GM18499 (cell line): ENCODE results near the gene LRRTM4.

ENCODE experiments used
- ATAC-seq: cut with Tn5 transposase; IDR thresholded peaks from one replicate; pipeline ENCODE4 v1.9.1; 2021; ENCODE audit warnings: moderate number of reproducible peaks; ENCODE audit not compliant: insufficient read depth, unreplicated experiment

Gene LRRTM4

DNA sequence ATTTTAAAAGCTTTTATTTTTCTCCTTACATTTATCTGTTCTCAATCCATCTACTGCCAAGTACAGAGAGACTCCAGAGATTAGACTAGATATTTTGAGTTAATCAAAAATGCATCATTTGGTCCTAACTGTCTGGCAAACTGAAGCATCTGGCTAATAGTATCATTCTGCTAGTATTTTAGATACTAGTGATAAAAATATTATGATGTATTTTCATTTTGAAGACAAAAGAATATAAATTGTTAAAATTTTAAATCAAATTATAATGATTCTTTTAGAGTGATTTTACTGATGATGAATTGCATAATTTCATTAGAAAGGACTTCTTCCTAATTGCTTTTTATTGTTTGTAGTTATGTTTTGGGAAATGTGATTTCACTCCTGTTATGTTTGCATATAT is 584.0 kb downstream of the LRRTM4 start:
- ATAC-seq = no peak

DNA sequence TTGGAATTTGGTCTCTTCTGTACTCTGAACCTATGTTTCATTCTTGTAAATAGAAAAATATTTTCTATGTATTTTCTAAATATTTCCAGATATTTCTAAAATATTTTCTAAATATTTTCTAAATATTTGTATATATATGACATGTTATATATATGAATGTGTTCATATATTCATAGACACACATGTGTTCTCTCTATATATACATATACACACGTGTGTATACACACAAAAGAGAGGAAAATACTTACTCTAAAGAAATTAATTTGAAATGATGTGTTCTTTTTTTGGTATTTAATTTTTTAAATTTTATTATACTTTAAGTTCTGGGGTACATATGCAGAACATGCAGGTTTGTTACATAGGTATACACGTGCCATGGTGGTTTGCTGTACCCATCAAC is 589.6 kb downstream of the LRRTM4 start:
- no peak for ATAC-seq

DNA sequence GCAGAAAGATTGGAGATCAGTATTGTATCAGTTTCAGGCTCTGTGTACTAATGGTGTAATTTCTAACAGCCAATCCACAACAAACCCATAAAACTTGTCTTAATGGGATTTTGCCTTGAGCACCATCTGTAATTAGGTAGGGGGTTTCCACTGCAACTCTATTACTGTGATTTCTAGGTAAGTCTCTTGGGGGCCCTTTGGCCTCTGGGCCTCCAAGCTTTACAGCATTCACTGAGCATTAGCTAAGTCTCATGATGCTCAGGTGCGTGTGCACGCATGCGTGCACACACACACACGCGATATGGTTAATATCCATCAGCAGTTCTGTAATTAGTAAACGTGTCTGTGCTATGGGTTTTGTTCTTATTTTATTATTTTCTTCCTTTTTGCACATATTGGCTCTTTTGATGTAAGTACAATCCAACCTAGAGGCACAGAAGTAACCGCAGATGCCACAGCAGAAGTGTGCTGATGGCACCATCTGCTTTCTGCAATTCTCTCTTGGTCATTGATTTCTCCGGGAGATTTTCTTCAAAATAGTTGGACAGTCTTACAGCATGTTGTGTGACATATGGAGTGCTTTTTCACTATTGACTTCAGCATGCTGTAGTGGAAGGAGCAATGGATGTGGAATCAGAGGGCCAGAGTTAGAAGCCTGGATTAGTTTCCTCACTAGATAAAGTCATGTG is 592.0 kb downstream of the LRRTM4 start:
- ATAC-seq = no peak

DNA sequence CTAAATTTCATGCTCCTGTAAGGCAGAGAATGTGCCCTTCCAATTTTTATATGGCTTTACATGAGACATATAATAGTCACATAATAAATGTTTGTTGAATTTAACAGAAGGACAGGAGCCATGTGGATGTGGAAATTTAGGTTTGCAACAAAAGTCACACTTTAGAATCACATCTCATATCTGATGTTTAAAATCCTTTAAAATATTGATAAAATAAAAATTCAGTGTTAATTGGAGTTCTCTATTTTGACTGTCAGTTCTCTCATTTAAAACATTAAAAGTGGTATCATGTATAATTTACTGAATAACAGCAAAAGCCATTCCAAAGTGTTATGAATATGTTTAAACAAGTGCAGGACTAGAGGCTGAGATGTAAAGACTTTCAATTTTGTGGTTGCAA is 594.1 kb downstream of the LRRTM4 start:
- ATAC-seq = no peak

DNA sequence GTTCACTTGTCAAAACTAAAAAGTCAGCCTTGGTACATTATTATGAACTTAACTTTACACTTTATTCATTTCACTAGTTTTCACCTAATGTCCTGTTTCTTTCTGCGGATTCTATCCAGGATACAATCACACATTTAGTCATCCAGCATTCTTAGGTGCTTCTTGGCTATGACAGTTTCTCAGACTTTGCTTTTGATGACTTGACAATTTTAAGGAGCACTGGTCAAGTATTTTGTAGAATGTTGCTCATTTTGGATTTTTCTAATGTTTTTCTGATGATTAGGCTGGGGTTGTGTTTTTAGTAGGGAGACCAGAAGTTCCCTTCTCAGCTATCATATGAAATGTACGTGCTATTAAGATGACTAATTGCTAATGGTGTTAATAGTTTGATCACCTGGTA is 601.2 kb downstream of the LRRTM4 start:
- ATAC-seq = no peak

DNA sequence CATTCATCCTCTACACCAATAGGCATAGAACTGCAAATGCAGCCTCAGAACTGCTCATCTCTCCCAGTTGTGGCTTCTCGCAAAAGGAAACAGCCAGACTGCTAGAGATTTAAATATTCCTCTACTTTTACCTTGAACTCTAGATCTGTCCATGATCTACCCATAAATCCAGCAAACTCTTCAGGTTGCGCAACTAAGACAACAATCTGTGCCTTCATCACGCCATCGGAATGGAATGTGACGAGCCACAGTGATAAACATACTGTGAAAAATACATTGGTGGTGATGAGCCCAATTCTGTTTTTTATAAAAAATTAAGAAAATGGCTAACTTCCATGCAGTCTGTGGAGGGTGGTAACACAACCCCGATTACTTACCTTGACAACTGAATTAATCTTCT is 626.7 kb downstream of the LRRTM4 start:
- no peak for ATAC-seq

DNA sequence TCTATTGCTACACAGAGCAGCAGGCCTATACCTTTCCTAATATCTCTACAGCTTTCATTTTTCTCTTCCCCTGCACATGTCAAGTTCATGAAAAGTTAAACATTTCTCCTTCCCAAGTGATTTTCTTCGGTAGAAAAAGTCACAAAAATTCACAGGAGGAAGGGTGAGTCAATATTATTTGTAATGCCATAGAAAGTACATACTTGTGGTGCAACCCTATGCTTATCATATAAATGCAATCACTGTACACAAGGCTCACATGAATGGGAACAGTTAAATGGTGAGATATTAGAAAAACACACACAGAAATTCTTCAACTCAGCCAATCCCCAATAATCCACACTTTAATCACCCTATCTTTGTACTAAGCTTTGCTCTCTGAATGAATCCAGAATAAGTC is 651.6 kb downstream of the LRRTM4 start:
- ATAC-seq = no peak

DNA sequence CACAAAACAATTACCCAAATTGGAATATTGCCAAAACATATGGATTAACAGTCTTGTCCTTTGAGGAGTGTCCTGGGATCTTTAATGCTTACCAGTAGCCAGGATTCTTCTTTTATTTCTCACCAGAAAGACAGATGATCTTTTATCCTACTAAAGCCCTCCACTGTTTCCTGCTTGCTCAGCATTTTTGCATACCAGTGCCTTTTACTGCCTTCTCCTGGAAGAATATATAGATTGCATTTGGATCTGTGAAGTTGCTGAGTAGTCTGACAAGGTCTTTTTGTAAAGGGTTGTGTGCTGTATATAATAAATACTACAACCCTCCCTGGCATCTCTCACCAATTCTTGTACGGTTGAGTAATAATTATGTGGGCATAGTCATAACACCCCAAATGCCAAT is 652.2 kb downstream of the LRRTM4 start:
- ATAC-seq = no peak

DNA sequence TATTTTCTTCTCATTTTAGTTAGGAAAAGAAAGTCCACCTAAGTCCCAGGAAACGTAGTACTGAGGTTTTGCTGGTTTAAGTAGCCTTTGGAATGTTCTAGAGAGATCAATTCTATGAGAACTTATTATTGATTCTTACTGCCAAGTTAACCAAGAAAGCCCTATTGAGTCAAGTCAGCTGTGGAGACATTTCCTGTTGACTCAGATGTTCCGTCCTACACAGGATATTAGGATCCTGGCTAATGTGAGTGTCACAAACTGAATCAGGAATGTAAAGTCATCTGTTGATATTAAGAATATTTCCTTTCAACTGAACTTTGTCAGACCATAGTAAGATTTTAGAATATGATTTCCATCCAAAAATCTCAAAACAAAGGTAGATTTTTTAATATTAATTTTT is 654.3 kb downstream of the LRRTM4 start:
- ATAC-seq = no peak

DNA sequence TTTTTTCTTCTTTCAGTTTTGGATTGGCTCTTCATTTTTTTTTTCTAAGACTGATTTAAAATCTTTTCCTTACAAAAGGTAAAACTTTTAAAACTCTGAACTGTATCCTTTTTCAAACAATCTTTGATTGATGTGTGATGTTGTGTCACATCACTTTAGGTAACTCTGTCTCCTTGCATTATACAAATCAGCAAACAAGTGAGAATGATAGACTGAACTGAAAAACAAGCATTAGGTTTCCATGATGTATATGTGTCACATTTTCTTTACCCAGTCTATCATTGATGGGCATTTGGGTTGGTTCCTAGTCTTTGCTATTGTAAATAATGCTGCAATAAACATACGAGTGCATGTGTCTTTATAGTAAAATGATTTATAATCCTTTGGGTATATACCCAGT is 655.7 kb downstream of the LRRTM4 start:
- ATAC-seq = no peak

DNA sequence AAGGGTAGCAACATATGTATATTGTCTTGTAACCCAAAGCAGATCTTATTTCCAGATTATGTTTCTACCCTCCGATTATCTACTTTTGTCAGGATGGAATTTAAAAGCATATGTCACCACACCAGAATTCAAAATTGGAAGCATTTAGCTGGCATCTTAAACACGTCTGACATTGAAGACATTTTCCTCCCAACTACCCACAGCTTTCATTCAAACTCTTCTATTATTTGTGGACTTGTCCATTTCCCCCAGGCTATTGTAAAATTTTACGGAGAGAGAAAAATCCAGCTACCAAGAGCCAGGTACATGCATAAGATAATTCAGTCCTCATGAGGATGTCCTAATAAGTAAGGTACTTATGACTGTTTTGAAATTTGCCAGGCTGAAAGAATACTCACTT is 659.3 kb downstream of the LRRTM4 start:
- ATAC-seq = no peak

DNA sequence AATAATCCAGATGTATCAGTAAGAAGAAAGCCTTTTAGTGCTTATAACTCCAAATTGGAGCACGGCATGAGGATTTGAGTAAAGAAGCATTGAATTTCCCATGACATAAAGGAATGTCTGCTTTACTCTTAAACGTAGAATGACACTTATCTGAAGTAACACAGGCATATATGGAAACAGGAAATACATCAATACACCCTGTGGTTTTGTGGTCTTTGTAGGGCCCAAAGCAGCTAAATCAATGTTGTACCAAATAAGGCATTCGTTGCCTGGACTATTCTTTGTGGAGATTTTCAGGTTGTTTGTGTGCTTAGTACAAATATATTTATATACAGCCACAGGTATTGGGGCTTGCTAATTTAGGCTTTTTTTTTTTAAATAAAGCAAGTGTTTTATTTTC is 660.5 kb downstream of the LRRTM4 start:
- no peak for ATAC-seq

DNA sequence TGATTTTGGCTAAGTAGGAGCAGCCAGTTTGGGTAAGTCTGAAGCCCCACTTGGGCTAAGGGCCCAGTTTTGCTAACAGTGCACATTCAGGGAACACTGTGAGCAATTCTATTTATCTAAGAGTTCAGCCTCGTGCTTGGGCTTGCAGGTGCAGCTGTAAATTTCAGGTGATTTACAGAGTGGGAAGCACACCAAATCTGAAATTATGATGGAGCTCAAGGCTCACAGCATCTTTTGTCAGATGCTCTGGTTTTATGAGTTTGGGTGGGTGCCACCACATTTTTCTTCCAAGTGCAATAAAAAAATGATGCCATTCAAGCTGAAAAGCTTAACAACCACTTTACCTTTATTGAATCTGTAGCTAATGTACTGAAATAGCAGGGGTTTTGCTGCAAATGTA is 671.2 kb downstream of the LRRTM4 start:
- no peak for ATAC-seq

DNA sequence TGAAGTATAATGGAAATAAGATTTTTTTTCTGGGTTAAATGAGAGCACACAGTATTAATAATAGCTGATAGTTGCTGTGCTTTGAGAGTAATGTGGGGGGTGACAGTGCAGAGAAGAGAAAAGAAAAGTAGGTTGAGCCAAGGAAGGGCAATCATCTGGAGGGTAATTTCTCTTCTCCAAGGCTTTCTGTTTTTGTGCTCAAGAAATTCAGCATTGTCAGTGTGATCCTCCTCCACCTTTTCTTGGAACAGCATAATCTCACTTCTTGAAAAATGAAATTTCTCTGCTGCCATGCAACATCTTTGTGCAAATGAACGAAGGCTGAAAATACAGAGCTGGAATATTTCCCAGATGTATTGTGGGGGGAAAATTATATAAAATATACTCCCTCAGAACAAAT is 673.1 kb downstream of the LRRTM4 start:
- ATAC-seq = no peak

DNA sequence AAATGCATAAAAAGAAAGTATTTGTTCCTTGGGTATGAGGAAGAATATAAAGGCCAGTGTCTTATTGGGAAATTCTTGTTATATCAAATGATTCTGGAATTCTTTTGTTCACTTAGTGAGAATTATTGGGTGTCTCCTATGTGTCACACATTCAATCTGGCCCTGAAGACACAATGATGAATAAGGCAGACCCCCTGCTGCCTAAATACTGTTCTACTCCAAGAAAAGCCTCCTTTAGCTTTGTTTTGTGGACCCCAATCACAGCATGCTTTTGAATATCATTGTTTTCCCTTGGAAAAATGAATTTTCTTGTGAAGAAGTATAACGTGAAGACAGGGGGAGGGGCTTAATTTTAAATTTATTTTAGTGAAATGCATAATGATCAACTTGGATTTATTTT is 682.4 kb downstream of the LRRTM4 start:
- ATAC-seq = no peak

DNA sequence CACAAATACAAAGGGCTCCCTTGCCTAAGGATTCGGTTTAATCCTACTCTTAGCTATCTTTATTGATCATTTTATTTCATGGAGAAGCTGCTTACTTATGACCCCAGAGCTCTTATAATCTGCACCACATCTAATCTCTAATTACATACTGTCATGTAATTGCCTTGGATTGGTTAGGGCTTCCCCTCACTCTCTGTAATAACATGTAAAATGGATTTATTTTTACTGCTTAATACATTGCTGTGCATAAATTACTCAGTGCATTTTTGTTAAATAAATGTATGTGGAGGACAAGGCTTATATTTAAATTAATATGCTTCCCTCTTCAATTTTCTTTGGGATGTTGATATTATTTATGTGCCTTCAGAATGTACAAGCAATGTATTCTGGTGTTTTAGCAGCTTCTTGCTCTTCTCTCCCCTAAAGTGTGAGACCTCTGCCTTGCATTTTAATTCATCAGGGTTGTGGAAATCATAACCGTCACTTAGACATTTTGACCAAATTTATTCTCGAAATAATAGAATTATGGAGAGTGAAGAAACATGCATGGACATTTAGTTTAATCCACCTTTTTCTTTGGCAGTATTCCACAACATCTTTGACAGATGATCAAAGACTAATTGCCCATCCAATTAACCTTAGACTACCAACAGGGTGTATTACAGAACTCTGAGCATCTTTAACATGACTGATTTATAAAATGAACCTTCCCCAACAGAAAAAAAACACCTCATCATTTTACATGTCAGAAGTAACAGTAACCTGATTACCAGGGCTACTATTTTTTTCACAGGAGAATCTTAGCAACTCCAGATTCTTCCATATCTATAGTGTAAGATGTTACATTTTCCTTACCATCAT is 692.6 kb downstream of the LRRTM4 start:
- no peak for ATAC-seq

DNA sequence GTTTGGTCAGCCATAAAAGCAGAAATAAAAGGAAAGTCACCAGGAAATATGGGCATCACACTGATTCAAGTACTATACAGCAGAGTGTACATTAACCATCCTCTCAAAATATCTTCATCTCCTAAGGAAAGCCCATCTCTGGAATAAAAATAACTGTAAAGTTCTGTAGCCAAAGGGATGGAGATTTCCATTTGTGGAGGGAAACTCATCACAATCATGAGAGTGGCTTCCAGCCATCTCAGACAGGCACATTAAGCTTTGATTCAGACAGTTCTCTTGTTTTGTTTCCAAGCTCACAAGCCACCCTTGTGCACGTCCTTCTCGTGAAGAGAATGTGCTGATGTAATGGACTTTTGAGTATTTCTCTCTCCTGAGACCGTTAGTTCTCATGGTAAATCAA is 695.5 kb downstream of the LRRTM4 start:
- no peak for ATAC-seq

DNA sequence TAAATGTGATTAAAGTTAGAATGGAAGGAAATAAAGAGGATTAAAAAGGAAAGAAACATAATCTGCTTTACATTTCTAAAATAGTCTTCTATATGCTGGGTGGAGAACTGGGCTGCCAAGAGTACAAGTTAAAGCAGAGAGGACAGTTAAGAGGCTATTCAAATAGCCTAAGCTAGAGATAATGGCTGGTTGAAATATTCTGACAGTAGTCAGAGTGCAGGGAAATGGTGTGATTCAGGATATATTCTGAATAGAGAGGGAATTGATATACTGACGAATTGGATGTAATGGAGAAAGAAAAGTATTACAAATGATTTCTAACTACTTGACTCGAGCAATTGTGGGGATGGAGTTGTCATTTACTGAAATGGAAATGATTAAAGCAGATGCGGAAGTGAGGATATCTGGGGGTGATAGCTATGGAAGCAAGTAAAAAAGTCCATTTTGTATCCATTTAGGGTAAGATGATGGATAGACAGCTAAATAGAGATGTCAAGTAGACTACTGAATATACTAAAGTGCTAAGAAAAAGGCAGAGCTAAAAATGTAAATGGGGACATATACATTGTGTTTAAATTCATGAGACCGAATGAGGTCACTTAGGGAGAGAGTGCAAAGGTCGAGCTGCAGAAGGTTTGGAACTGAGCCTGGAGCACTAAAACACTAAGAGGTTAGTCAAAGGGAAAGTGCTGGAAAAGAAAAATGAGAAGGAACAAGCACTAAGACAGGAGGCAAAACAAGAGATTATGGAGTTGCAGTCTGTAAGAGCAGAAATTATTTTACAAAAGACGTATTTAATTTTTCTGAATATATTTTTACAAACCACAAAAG is 696.8 kb downstream of the LRRTM4 start:
- ATAC-seq = no peak

DNA sequence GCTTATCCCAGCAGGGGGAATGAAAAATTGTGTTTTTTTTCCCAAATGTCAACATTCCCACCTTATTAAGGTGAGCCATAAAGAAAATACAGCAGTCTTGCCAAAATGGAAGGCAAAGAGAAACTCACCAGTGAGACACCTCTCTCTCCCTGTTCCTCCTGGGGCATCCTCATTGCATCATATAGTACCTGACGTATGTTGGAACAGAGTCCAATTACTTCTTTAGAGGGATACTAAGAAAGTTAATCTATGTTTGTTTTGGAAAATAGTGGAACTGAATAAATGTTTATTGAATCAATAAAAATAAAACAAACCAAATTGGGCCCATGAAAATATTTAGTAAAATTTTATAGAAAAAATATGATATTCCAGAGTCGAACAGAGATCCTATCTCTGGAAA is 700.4 kb downstream of the LRRTM4 start:
- ATAC-seq = no peak

DNA sequence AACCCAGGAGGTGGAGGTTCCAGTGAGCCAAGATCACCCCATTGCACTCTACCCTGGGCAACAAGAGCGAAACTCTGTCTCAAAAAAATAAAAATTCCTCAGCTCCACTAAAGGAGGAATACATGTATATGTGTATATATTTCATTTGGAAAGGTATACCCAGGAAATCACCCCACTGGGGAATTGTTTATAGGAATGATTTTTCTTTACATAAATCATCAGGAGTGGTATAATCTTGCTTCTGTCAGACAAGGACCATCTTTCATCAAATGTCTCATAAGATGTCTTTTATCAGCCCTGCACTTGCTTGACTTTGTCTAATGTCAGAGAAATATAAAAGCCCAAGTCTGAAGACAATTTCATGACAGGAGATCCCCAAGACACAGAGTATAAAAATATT is 709.1 kb downstream of the LRRTM4 start:
- ATAC-seq = no peak

DNA sequence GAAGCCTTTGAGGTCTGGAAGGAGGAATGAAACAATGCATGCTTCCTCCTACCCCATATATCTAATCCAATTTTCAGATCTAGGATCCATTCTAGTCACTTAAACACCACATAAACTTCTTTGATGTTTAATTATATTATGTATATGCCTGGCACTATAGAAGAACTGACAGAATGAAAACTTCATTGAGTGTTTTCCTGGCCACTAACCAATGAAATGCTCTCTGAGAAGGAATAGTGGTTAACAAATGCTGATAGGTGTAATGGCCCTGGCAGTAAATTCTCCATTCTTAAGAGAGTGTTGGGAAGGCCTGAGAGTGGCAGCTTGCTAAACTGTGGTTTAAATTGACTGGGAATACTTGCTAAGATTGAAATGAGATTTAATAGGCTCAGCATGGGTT is 710.0 kb downstream of the LRRTM4 start:
- ATAC-seq = no peak
